ENCODE results near the gene ATP8A2.

ATP8A2 gene

DNA sequence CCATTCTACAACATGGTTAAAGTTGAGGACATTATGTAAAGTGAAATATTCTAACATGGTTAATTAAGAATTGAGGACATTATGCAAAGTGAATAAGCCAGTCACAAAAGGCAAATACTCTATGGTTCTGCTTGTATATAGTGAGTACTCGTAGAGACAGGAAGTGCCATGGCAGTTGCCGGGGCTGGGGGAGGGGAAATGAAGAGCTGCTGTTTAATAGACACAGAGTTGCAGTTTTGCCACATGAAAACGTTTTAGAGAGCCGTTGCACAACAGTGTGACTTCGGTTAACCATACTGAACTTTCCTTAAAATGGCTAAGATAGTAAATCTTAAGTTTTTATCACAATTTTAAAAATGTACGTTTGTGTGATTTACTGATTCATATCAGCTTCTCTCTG, 503.1 kb downstream of the ATP8A2 start:
- DNase-seq (ENCODE audit: low spot score) (no peak), FAIRE-seq (no peak)

- DNase-seq (ENCODE audit: low spot score) (no peak), FAIRE-seq (no peak)
Observed at GRCh38 chr13:25876247-25876646, 504.5 kb downstream of the ATP8A2 start.

DNA sequence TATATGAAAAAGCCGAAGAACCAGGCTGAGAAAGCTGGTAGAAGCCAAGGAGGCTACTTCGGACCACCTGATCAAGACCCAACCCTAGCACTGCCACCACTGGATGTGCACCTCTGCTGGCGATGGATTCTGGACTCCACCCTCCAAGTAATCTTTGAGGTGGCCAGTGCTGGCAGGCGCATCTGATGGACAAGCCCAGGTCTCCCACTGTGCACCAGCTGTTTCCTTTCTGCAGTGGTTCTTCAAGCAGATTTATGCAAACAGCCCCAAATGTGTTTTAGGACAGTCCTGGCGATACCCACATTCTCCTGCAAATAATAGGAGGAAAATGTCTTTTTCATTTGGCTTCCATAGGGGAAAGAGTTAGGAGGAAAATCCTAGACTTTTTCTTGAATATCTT, 507.7 kb downstream of the ATP8A2 start:
- no peak for FAIRE-seq
- no peak for DNase-seq (ENCODE audit: low spot score)

DNA sequence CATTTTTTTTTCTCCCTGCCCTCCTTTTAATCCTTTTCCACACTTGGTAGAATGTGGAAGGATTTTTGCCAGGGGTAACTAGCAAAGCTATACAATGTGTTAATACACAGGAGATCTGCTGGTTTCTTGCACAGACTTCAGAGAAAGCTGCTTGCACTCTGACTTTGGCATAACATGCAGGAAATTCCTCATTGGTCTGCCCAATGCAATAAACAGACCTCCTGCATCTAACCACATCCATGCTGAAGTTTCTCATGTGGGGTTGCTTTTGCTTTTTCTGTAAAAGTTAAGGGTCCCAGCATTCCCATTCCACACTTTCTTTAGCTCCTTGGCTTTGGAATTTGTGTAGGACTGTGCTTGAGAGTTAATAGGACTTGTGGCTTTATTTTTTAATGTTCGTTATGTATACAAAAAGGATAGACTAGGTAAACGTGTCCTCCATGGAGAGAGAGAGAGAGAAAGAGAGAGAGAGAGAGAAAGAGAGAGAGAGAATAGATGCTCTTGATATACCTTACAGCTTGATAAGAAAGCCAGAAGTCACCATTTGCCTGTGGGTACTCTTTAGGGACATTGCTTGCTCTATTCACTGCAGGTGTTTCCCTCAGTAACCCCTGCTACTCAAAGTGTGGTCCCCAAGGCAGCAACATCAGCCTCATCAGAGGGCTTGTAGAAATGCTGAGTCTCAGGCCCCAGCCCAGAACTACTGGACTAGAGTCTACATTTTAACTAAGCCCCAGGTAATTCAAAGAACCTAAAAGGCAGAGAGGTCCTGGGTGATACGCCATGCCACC, 509.6 kb downstream of the ATP8A2 start:
- FAIRE-seq = no peak
- no peak for DNase-seq (ENCODE audit: low spot score)

DNA sequence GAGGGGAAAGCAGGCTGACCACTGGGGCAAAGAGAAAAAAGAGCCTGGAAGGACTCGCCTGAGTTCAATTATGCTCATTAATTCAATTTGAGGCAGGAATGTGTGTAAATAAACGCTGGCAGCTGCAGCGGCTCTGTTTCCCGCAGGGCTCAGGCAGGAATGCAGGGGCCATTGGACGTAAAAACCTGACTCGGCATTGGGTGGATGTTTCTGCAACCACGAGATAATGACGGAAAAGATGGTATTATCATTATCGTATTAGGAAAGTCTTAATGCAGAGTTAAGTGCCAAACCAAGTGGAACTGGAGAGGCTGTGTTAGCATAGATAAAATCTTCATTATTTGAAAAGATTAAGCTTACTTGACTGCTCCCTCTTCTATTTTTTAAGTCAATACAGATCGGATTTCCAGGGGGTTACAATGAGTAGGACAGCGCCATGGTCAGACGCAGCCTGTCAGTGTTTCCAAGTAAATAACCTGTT, 510.2 kb downstream of the ATP8A2 start:
- DNase-seq (ENCODE audit: low spot score) (no peak), FAIRE-seq (no peak)

DNA sequence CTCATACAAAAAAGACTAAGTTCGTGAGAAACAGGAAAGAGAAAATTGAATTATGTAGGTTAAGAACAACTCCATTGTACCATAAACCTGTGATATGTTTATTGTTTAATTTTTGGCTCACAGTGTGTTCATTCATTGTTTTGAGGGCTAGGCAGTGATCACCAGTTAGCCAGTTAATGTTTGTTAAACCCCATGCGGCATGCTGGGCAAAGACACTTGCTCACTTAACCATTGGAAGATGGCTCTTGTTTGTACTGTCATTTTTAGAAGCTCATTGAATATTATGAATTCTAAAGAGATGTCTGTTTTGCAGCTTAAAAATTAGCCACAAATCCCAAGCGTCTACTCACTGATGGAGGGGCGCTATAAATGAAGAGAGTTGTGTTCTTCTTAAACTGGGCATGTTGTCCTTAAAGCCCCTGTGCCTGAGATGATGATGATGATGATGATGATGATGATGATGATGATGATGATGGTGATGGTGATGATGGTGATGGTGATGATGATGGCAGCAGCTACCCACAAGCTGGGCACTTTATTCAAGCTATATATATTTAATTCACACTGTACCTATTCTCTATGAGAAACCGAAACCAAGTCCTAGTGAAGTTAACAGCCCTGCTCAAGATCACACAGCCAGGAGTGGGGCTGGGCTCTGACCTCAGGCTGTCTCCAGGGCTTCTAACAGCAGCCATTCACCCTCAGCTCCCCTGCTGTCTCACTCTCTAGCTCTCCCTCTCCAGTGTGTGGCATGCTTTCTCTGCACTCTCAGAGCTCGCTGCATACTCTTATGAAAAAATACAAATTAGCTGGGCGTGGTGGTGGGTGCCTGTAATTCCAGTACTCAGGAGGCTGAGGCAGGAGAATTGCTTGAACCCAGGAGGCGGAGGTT, 510.9 kb downstream of the ATP8A2 start:
- FAIRE-seq (no peak), DNase-seq (ENCODE audit: low spot score) (no peak)

- DNase-seq (ENCODE audit: low spot score) (no peak), FAIRE-seq (no peak)
Observed at GRCh38 chr13:25885418-25885817, 513.6 kb downstream of the ATP8A2 start.

- no peak for FAIRE-seq
- peak; percentile 32 for DNase-seq (ENCODE audit: low spot score)
Observed at GRCh38 chr13:25886438-25887214, 514.9 kb downstream of the ATP8A2 start.

- no peak for FAIRE-seq
- DNase-seq (ENCODE audit: low spot score) = no peak
Observed at GRCh38 chr13:25887962-25888655, 516.3 kb downstream of the ATP8A2 start.

GRCh38 chr13:25890671-25891212, 519.0 kb downstream of the ATP8A2 start:
- FAIRE-seq (no peak), DNase-seq (ENCODE audit: low spot score) (no peak)

DNA sequence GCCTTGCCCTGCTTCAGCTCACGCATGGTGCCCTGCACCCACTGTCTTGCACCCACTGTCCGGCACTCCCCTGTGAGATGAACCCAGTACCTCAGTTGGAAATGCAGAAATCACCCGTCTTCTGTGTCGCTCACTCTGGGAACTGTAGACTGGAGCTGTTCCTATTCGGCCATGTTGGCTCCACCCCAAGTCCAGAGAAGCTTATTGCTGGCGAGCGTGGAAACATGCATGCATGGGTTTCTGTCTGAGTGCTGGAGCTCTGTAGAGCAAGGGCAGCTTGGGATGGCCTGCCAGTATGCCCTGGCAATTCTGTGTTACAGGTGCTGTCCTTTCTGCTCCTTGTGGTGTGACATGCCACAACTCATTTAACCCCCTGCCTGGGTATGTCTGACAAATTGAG, 527.2 kb downstream of the ATP8A2 start:
- DNase-seq (ENCODE audit: low spot score) = no peak
- FAIRE-seq = no peak

- DNase-seq (ENCODE audit: low spot score) (no peak), FAIRE-seq (no peak)
Observed at GRCh38 chr13:25899464-25899863, 527.7 kb downstream of the ATP8A2 start.

- DNase-seq (ENCODE audit: low spot score) (no peak), FAIRE-seq (no peak)
Observed at GRCh38 chr13:25899952-25900351, 528.2 kb downstream of the ATP8A2 start.

- DNase-seq (ENCODE audit: low spot score) (peak; percentile 58), FAIRE-seq (no peak)
Observed at GRCh38 chr13:25901460-25902376, 529.9 kb downstream of the ATP8A2 start.

DNA sequence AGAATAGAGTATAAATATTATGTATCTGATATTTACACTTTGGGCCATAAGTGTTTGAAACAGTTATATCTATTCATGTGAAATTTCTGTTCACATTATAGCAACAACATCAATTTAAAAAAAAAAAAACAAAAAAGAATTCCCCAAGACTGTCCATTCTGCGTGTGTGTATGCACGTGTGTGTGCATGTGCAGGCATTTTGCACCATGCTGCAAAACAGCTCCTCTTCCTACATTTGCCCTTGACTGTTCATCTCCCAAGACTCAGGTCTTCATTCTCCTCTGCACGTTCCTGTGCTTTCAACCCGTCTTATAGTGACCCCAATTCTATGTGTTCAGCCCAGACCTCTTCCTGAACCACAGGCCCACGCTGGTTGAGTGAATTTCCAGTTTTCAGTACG, 530.7 kb downstream of the ATP8A2 start:
- no peak for FAIRE-seq
- DNase-seq (ENCODE audit: low spot score) = no peak

DNA sequence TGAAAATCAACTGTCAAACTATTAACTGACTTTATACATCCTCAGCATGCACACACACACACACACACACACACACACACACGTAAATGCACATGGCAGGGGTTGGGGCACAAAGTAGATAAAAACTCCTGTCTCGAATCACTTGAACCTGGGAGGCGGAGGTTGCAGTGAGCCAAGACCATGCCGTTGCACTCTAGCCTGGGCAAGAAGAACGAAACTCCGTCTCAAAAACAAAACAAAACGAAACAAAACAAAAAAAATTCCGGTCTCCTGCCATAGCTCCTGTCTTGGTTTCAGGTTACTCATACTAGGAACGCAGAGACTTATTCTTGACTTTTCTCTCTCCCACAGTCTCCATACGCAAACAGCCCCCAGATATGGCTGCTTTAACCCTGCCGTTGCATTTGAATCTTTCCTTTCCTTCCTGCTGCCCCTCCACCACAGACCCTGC, 531.1 kb downstream of the ATP8A2 start:
- no peak for FAIRE-seq
- no peak for DNase-seq (ENCODE audit: low spot score)

- DNase-seq (ENCODE audit: low spot score) (no peak), FAIRE-seq (no peak)
Observed at GRCh38 chr13:25904830-25905229, 533.1 kb downstream of the ATP8A2 start.

DNA sequence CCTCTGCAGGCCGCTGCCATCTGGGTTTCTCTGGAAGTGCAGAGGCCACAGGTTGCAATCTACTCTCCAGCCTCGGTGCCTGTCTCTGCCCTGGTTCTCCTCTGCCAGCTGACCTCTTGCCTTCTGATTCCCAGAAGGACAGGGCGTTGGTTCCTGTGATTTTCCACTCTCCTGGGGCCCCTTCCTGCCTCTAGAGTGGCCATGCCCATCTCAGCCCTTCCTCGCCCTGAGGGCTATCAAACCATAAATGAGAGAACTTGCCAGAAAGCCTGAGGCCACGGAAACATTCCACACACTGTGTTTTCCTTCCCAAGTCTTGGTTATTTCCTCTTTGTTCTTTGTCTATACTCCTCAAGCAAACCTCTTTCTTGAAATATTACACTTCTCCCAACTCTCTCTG, 533.8 kb downstream of the ATP8A2 start:
- no peak for DNase-seq (ENCODE audit: low spot score)
- no peak for FAIRE-seq

- DNase-seq (ENCODE audit: low spot score) = no peak
- no peak for FAIRE-seq
Observed at GRCh38 chr13:25906191-25906661, 534.5 kb downstream of the ATP8A2 start.
